IMR-90 (cell line): ENCODE results near the gene SRD5A1.

Experiments
- CTCF ChIP-seq: conservative IDR thresholded peaks from 2 replicates; pipeline ENCODE4 v1.5.1; 2012; ENCODE audit warnings: mild to moderate bottlenecking, low read depth, low read length, improper control_type of control experiment
- SMC3 ChIP-seq: fragments of 150-350 bp; IDR thresholded peaks from 2 replicates; pipeline ENCODE4 v1.6.1; 2016; ENCODE audit warnings: low read depth, mild to moderate bottlenecking, antibody characterized with exemption, low read length, moderate library complexity

- TF ChIP-seq CTCF (no peak), SMC3 (no peak)
These were observed 46.6 kb upstream of the SRD5A1 start for GRCh38 chr5:6586647-6587042.
